NOMO-1 (cell line): Measurements from ENCODE around the gene PSAP.
A peak's percentile ranks its signal among the peaks of the same experiment; 100 is the strongest.
"Not testable (repeated sequence)": the region's sequence is repeated elsewhere in the genome, so short reads cannot be mapped to it uniquely, and the experiment has no call there.

ENCODE experiments used
- DNase-seq, 2 experiments: peaks; one replicate each; lab custom pipeline; 2025; ENCODE audit not compliant: unreplicated experiment in 2 of 2; lab: John Stamatoyannopoulos, UW

Gene PSAP

GRCh38 chr10:71850743-71851464 is at the start of gene PSAP:
Gene PSAP, minus strand, starts transcription at chr10:71851251. Its CDS starts 30 bp downstream, at chr10:71851221.
- DNase-seq = peak; percentile 96 to 98

- no peak for DNase-seq
Measured at GRCh38 chr10:71900441-71901180, 49.6 kb upstream of the PSAP start.

GRCh38 chr10:71899665-71900412 is 48.8 kb upstream of the PSAP start:
- no peak for DNase-seq

- not testable (repeated sequence) for DNase-seq
Measured at GRCh38 chr10:71898346-71898745, 47.3 kb upstream of the PSAP start.

- DNase-seq = no peak
Measured at GRCh38 chr10:71893920-71894319, 42.9 kb upstream of the PSAP start.

- DNase-seq = no peak
Measured at GRCh38 chr10:71893258-71893815, 42.3 kb upstream of the PSAP start.

GRCh38 chr10:71891437-71891836 is 40.4 kb upstream of the PSAP start:
- no peak for DNase-seq

- DNase-seq = no peak
Measured at GRCh38 chr10:71889388-71889987, 38.4 kb upstream of the PSAP start.

GRCh38 chr10:71888623-71889387 is 37.8 kb upstream of the PSAP start:
- DNase-seq = peak; percentile 100

GRCh38 chr10:71888248-71888622 is 37.2 kb upstream of the PSAP start:
- DNase-seq = no peak

GRCh38 chr10:71887743-71888142 is 36.7 kb upstream of the PSAP start:
- DNase-seq = no peak

GRCh38 chr10:71882813-71883659 is 32.0 kb upstream of the PSAP start:
- DNase-seq = no peak

GRCh38 chr10:71881647-71882355 is 30.8 kb upstream of the PSAP start:
- DNase-seq = no peak

GRCh38 chr10:71881307-71881624 is 30.2 kb upstream of the PSAP start:
- not testable (repeated sequence) for DNase-seq

GRCh38 chr10:71880425-71881306 is 29.6 kb upstream of the PSAP start:
- DNase-seq = no peak

- DNase-seq = peak in 1 of 2 experiments; percentile 38
Measured at GRCh38 chr10:71878327-71879034, 27.4 kb upstream of the PSAP start.

GRCh38 chr10:71877821-71878220 is 26.8 kb upstream of the PSAP start:
- DNase-seq = no peak
